A673 (cell line): Measurements from ENCODE around the gene RAPGEF3.

Experiments used
- EZH2 ChIP-seq: fragments of 200-600 bp; sonication (generic); IDR thresholded peaks from 2 replicates; pipeline ENCODE4 v1.6.1; 2017; ENCODE audit warnings: borderline replicate concordance, low read depth, mild to moderate bottlenecking, mixed read lengths, antibody characterized with exemption, low read length; ENCODE audit not compliant: poor library complexity, severe bottlenecking
- TF ChIP-seq, protein P1 (sequence below): fragments of 300-800, 200-600 bp; sonication (generic); conservative IDR thresholded peaks from 2 replicates; pipeline ENCODE4 v1.5.1; 2017; ENCODE audit warnings: low read depth, mild to moderate bottlenecking, antibody characterized with exemption, low read length, moderate library complexity, mixed read lengths

DNA sequence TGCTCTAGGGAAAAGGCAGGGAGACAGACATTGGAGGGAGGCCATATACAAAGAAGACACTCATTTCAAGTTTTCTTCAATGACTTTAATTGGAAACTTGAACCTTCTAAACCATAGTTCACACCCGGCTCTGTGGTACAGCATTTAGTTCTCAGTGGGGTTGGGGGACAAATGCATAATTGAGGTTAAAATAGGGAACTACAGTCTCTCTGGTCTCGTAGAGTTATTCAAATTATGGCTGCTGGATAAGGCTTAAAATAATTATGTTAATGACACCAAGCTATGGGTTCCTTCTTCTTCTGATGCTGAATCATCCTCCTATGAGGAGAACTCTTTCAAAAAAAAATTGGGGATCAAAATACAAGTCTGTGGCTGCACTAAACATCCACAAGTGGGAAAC, 49.0 kb downstream of the RAPGEF3 start:
- TF ChIP-seq, protein P1, sequence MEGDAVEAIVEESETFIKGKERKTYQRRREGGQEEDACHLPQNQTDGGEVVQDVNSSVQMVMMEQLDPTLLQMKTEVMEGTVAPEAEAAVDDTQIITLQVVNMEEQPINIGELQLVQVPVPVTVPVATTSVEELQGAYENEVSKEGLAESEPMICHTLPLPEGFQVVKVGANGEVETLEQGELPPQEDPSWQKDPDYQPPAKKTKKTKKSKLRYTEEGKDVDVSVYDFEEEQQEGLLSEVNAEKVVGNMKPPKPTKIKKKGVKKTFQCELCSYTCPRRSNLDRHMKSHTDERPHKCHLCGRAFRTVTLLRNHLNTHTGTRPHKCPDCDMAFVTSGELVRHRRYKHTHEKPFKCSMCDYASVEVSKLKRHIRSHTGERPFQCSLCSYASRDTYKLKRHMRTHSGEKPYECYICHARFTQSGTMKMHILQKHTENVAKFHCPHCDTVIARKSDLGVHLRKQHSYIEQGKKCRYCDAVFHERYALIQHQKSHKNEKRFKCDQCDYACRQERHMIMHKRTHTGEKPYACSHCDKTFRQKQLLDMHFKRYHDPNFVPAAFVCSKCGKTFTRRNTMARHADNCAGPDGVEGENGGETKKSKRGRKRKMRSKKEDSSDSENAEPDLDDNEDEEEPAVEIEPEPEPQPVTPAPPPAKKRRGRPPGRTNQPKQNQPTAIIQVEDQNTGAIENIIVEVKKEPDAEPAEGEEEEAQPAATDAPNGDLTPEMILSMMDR: no peak
- TF ChIP-seq EZH2: no peak
